Stimulated activated CD4-positive, alpha-beta T cell treated with anti-CD3 and anti-CD28 coated beads, Interleukin-1b, Interleukin-23, amount 100 ng/mL, for 48 hours (primary cell): ENCODE measurements around the gene SMARCB1.

Experiments used
- DNase-seq: peaks from one replicate; pipeline ENCODE4 v3.0.0-alpha.2; 2020

The SMARCB1 gene

GRCh38 chr22:23781511-23782183, 5.1 kb upstream of the SMARCB1 start:
- DNase-seq = no peak

GRCh38 chr22:23782252-23782651, 4.5 kb upstream of the SMARCB1 start:
- no peak for DNase-seq

GRCh38 chr22:23782703-23783102, 4.1 kb upstream of the SMARCB1 start:
- no peak for DNase-seq

GRCh38 chr22:23783265-23784150, 3.3 kb upstream of the SMARCB1 start:
- DNase-seq = no peak

GRCh38 chr22:23784215-23784732, 2.5 kb upstream of the SMARCB1 start:
- no peak for DNase-seq

- no peak for DNase-seq
These were observed 480 bp upstream of the SMARCB1 start for GRCh38 chr22:23786261-23786710.

- no peak for DNase-seq
These were observed 782 bp downstream of the SMARCB1 start for GRCh38 chr22:23787600-23787896.

GRCh38 chr22:23787910-23788309, 1.1 kb downstream of the SMARCB1 start:
- DNase-seq = no peak

GRCh38 chr22:23789121-23789520, 2.4 kb downstream of the SMARCB1 start:
- DNase-seq = no peak

- DNase-seq = no peak
These were observed 2.9 kb downstream of the SMARCB1 start for GRCh38 chr22:23789638-23790037.

- no peak for DNase-seq
These were observed 4.3 kb downstream of the SMARCB1 start for GRCh38 chr22:23790819-23791737.

- DNase-seq = no peak
These were observed 5.2 kb downstream of the SMARCB1 start for GRCh38 chr22:23791738-23792645.

- DNase-seq = no peak
These were observed 6.6 kb downstream of the SMARCB1 start for GRCh38 chr22:23793326-23793725.

- no peak for DNase-seq
These were observed 9.7 kb downstream of the SMARCB1 start for GRCh38 chr22:23796461-23796860.

GRCh38 chr22:23800297-23801237, 13.8 kb downstream of the SMARCB1 start:
- no peak for DNase-seq

GRCh38 chr22:23801238-23801821, 14.6 kb downstream of the SMARCB1 start:
- DNase-seq = no peak

- DNase-seq = no peak
These were observed 15.2 kb downstream of the SMARCB1 start for GRCh38 chr22:23801886-23802377.

GRCh38 chr22:23803001-23803819, 16.4 kb downstream of the SMARCB1 start:
- no peak for DNase-seq

GRCh38 chr22:23804781-23805291, 18.1 kb downstream of the SMARCB1 start:
- no peak for DNase-seq
